GM12891 (cell line): Measurements from ENCODE around the gene CDH5.

Experiments used
- POLR2A ChIP-seq: IDR thresholded peaks from 2 replicates; pipeline ENCODE4 v1.6.1; 2011; ENCODE audit warnings: low read depth, low read length, control low read depth
- POLR2AphosphoS5 ChIP-seq: IDR thresholded peaks from 2 replicates; pipeline ENCODE4 v1.6.1; 2011; ENCODE audit warnings: low read depth, low read length, control low read depth
- POU2F2 ChIP-seq: IDR thresholded peaks from 2 replicates; pipeline ENCODE4 v1.6.1; 2011; ENCODE audit warnings: low read depth, mild to moderate bottlenecking, control low read depth, low read length, moderate library complexity
- TAF1 ChIP-seq: IDR thresholded peaks from 2 replicates; pipeline ENCODE4 v1.6.1; 2011; ENCODE audit warnings: low read depth, low read length, control low read depth

GRCh38 chr16:66435896-66436295, 69.4 kb downstream of the CDH5 start:
- no peak for TF ChIP-seq TAF1
- TF ChIP-seq POLR2AphosphoS5: no peak
- TF ChIP-seq POLR2A: no peak
- TF ChIP-seq POU2F2: no peak
